WTC11 (cell line): ENCODE measurements around the gene ADD1. TPM values are rescaled to one million over a fixed set of nuclear protein-coding genes. Genes with fewer than 3 reads are reported as not detected.

Source experiments
- ATAC-seq: fragments of 200-7000 bp; cut with Tn5 transposase; 2 replicates; pipeline ENCODE4 v1.10.0; 2021; ENCODE audit warnings: mild to moderate bottlenecking, moderate library complexity
- CTCF ChIA-PET: fragments of 300-600 bp; sonication (Branson Sonifier 250); formaldehyde crosslinking; loops from one replicate; lab custom pipeline; 2021; ENCODE audit warnings: antibody characterized with exemption; lab: Charles Lee
- POLR2A ChIA-PET: fragments of 350-600 bp; sonication (Branson Sonifier 250); formaldehyde crosslinking; loops from one replicate; lab custom pipeline; 2021; ENCODE audit warnings: antibody characterized with exemption; lab: Charles Lee
- DNase-seq: peaks from one replicate; pipeline ENCODE4 v3.0.0; 2021; ENCODE audit warnings: low spot score
- H3K27ac Mint-ChIP-seq: 2 replicates; pipeline ENCODE4 v1.8.0; 2021; ENCODE audit warnings: mixed read lengths
- H3K27me3 Mint-ChIP-seq: 2 replicates; pipeline ENCODE4 v1.8.0; 2021; ENCODE audit warnings: low read depth, mild to moderate bottlenecking, moderate library complexity, mixed read lengths
- H3K36me3 Mint-ChIP-seq: 2 replicates; pipeline ENCODE4 v1.8.0; 2021; ENCODE audit warnings: mixed read lengths
- H3K4me1 Mint-ChIP-seq: 2 replicates; pipeline ENCODE4 v1.8.0; 2022; ENCODE audit warnings: mixed read lengths
- H3K4me3 Mint-ChIP-seq: 2 replicates; pipeline ENCODE4 v1.8.0; 2021; ENCODE audit warnings: mild to moderate bottlenecking, moderate library complexity, mixed read lengths
- H3K9me3 Mint-ChIP-seq: 2 replicates; pipeline ENCODE4 v1.8.0; 2021; ENCODE audit warnings: mixed read lengths
- E2F5 ChIP-seq: sonication (generic); formaldehyde crosslinking; IDR thresholded peaks from 2 replicates; pipeline ENCODE4 v1.8.1; 2022; ENCODE audit warnings: mild to moderate bottlenecking, moderate library complexity, missing genetic modification reagents
- ELF4 ChIP-seq: sonication (generic); formaldehyde crosslinking; IDR thresholded peaks from 2 replicates; pipeline ENCODE4 v1.8.1; 2022; ENCODE audit warnings: low read depth, mild to moderate bottlenecking, moderate library complexity, missing genetic modification reagents
- EMX1 ChIP-seq: fragments of 250-450 bp; sonication (Bioruptor Pico); IDR thresholded peaks from 2 replicates; pipeline ENCODE4 v1.8.0; 2021; ENCODE audit warnings: mild to moderate bottlenecking
- ETV6 ChIP-seq: sonication (generic); formaldehyde crosslinking; IDR thresholded peaks from 2 replicates; pipeline ENCODE4 v1.8.1; 2022; ENCODE audit warnings: mild to moderate bottlenecking, missing genetic modification reagents
- FOXJ3 ChIP-seq: sonication (generic); formaldehyde crosslinking; IDR thresholded peaks from 2 replicates; pipeline ENCODE4 v1.9.0; 2021; ENCODE audit warnings: missing genetic modification reagents, mild to moderate bottlenecking, borderline replicate concordance
- FOXP1 ChIP-seq: sonication (generic); formaldehyde crosslinking; IDR thresholded peaks from 2 replicates; pipeline ENCODE4 v1.8.0; 2022; ENCODE audit warnings: missing genetic modification reagents, mild to moderate bottlenecking, moderate library complexity, borderline replicate concordance
- GTF2I ChIP-seq: fragments of 250-450 bp; sonication (Bioruptor Pico); conservative IDR thresholded peaks from 2 replicates; pipeline ENCODE4 v1.4.0; 2021; ENCODE audit warnings: mild to moderate bottlenecking
- IRF2 ChIP-seq: sonication (generic); formaldehyde crosslinking; IDR thresholded peaks from 2 replicates; pipeline ENCODE4 v1.8.0; 2022; ENCODE audit warnings: low read depth, missing genetic modification reagents, borderline replicate concordance
- MYBL2 ChIP-seq: sonication (generic); formaldehyde crosslinking; IDR thresholded peaks from 2 replicates; pipeline ENCODE4 v1.8.1; 2023; ENCODE audit warnings: mild to moderate bottlenecking, moderate library complexity, missing genetic modification reagents
- NFATC4 ChIP-seq: fragments of 250-450 bp; sonication (Bioruptor Pico); IDR thresholded peaks from 2 replicates; pipeline ENCODE4 v1.9.0; 2021; ENCODE audit warnings: mild to moderate bottlenecking
- NFYB ChIP-seq: sonication (generic); formaldehyde crosslinking; conservative IDR thresholded peaks from 2 replicates; pipeline ENCODE4 v1.8.0; 2022; ENCODE audit warnings: low read depth, missing genetic modification reagents
- NR1H2 ChIP-seq: sonication (generic); formaldehyde crosslinking; IDR thresholded peaks from 2 replicates; pipeline ENCODE4 v1.9.0; 2021; ENCODE audit warnings: mild to moderate bottlenecking, moderate library complexity, missing genetic modification reagents
- RORB ChIP-seq: fragments of 250-450 bp; sonication (Bioruptor Pico); IDR thresholded peaks from 2 replicates; pipeline ENCODE4 v1.9.0; 2021; ENCODE audit warnings: mild to moderate bottlenecking
- SMAD3 ChIP-seq: sonication (generic); formaldehyde crosslinking; IDR thresholded peaks from 2 replicates; pipeline ENCODE4 v1.8.0; 2022; ENCODE audit warnings: missing genetic modification reagents, mild to moderate bottlenecking, borderline replicate concordance
- SOX15 ChIP-seq: fragments of 250-450 bp; sonication (Bioruptor Pico); IDR thresholded peaks from 2 replicates; pipeline ENCODE4 v1.9.0; 2021; ENCODE audit warnings: mild to moderate bottlenecking
- SP1 ChIP-seq: sonication (generic); formaldehyde crosslinking; conservative IDR thresholded peaks from 2 replicates; pipeline ENCODE4 v1.8.1; 2022; ENCODE audit warnings: missing genetic modification reagents
- ZNF219 ChIP-seq: sonication (generic); formaldehyde crosslinking; IDR thresholded peaks from 2 replicates; pipeline ENCODE4 v1.8.0; 2023; ENCODE audit warnings: missing genetic modification reagents, mild to moderate bottlenecking, borderline replicate concordance
- ZNF232 ChIP-seq: sonication (generic); formaldehyde crosslinking; IDR thresholded peaks from 2 replicates; pipeline ENCODE4 v1.8.0; 2022; ENCODE audit warnings: mild to moderate bottlenecking, missing genetic modification reagents
- ZNF263 ChIP-seq: sonication (generic); formaldehyde crosslinking; IDR thresholded peaks from 2 replicates; pipeline ENCODE4 v1.8.1; 2022; ENCODE audit warnings: low read depth, mild to moderate bottlenecking, moderate library complexity, missing genetic modification reagents
- ZNF317 ChIP-seq: sonication (generic); formaldehyde crosslinking; IDR thresholded peaks from 2 replicates; pipeline ENCODE4 v1.8.1; 2023; ENCODE audit warnings: low read depth, mild to moderate bottlenecking, moderate library complexity, missing genetic modification reagents, borderline replicate concordance
- total RNA-seq: library from RNA; stranded (reverse); gene quantifications from 3 replicates; pipeline ENCODE4 v1.2.3, GENCODE V29; 2021
- TF ChIP-seq, protein P1 (sequence below): fragments of 250-450 bp; sonication (Bioruptor Pico); IDR thresholded peaks from 2 replicates; pipeline ENCODE4 v1.8.0; 2021; ENCODE audit warnings: mild to moderate bottlenecking
- TF ChIP-seq, protein P2 (sequence below): sonication (generic); formaldehyde crosslinking; IDR thresholded peaks from 2 replicates; pipeline ENCODE4 v1.8.0; 2022; ENCODE audit warnings: mild to moderate bottlenecking, missing genetic modification reagents
- TF ChIP-seq, protein P3 (sequence below): fragments of 250-450 bp; sonication (Bioruptor Pico); IDR thresholded peaks from 2 replicates; pipeline ENCODE4 v1.9.0; 2021; ENCODE audit warnings: mild to moderate bottlenecking
- TF ChIP-seq, protein P4 (sequence below): fragments of 250-450 bp; sonication (Bioruptor Pico); IDR thresholded peaks from 2 replicates; pipeline ENCODE4 v2.1.2; 2022; ENCODE audit warnings: mild to moderate bottlenecking, moderate library complexity
- TF ChIP-seq, protein P5 (sequence below): fragments of 250-450 bp; sonication (Bioruptor Pico); IDR thresholded peaks from 2 replicates; pipeline ENCODE4 v1.9.0; 2021; ENCODE audit warnings: mild to moderate bottlenecking

ADD1 gene
- total RNA-seq, 1 experiment from 2014 or later, result 178 TPM

DNA sequence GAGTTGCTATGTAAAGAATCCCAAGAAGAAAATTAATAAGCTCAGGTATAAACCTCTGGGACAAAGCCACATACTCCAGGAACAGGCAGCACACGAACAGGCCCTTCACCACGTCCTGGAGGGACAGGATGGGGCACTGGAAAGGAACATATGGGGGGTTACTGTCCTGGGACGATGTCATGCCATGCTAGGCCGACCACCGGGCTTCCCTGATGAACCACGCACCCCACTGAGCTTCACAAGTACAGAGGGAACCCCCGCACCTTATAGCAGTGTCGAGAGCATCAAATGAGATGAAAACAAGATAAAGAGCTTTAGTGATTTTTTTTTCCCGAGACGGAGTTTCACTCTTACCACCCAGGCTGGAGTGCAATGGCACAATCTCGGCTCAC is 100.4 kb downstream of the ADD1 start:
- CTCF ChIA-PET, result interaction anchor here (0.7 kb wide), 1 partner anchor 180 kb away, joined by 3 read pairs; no protein-coding TSS in a partner anchor
- no peaks in the 10 kb centered on the region for H3K27me3 Mint-ChIP-seq
- H3K4me1 Mint-ChIP-seq, result no peaks in the 10 kb centered on the region
- TF ChIP-seq MYBL2 (CRISPR knock-in tag) (no peak), EMX1 (no peak), ZNF263 (CRISPR knock-in tag) (no peak), NFATC4 (no peak), NR1H2 (CRISPR knock-in tag) (no peak)
- TF ChIP-seq, protein P1, sequence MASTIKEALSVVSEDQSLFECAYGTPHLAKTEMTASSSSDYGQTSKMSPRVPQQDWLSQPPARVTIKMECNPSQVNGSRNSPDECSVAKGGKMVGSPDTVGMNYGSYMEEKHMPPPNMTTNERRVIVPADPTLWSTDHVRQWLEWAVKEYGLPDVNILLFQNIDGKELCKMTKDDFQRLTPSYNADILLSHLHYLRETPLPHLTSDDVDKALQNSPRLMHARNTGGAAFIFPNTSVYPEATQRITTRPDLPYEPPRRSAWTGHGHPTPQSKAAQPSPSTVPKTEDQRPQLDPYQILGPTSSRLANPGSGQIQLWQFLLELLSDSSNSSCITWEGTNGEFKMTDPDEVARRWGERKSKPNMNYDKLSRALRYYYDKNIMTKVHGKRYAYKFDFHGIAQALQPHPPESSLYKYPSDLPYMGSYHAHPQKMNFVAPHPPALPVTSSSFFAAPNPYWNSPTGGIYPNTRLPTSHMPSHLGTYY (CRISPR knock-in tag), result no peak
- TF ChIP-seq, protein P2, sequence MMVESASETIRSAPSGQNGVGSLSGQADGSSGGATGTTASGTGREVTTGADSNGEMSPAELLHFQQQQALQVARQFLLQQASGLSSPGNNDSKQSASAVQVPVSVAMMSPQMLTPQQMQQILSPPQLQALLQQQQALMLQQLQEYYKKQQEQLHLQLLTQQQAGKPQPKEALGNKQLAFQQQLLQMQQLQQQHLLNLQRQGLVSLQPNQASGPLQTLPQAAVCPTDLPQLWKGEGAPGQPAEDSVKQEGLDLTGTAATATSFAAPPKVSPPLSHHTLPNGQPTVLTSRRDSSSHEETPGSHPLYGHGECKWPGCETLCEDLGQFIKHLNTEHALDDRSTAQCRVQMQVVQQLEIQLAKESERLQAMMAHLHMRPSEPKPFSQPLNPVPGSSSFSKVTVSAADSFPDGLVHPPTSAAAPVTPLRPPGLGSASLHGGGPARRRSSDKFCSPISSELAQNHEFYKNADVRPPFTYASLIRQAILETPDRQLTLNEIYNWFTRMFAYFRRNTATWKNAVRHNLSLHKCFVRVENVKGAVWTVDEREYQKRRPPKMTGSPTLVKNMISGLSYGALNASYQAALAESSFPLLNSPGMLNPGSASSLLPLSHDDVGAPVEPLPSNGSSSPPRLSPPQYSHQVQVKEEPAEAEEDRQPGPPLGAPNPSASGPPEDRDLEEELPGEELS (CRISPR knock-in tag), result no peak
- TF ChIP-seq, protein P3, sequence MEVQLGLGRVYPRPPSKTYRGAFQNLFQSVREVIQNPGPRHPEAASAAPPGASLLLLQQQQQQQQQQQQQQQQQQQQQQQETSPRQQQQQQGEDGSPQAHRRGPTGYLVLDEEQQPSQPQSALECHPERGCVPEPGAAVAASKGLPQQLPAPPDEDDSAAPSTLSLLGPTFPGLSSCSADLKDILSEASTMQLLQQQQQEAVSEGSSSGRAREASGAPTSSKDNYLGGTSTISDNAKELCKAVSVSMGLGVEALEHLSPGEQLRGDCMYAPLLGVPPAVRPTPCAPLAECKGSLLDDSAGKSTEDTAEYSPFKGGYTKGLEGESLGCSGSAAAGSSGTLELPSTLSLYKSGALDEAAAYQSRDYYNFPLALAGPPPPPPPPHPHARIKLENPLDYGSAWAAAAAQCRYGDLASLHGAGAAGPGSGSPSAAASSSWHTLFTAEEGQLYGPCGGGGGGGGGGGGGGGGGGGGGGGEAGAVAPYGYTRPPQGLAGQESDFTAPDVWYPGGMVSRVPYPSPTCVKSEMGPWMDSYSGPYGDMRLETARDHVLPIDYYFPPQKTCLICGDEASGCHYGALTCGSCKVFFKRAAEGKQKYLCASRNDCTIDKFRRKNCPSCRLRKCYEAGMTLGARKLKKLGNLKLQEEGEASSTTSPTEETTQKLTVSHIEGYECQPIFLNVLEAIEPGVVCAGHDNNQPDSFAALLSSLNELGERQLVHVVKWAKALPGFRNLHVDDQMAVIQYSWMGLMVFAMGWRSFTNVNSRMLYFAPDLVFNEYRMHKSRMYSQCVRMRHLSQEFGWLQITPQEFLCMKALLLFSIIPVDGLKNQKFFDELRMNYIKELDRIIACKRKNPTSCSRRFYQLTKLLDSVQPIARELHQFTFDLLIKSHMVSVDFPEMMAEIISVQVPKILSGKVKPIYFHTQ, result no peak
- TF ChIP-seq, all 79 proteins: peak for 0
- H3K36me3 Mint-ChIP-seq, result peaks cover 74% of the 10 kb centered on the region
- no peaks in the 10 kb centered on the region for H3K9me3 Mint-ChIP-seq
- no peak for ATAC-seq
- no peak overlapping the region for H3K4me3 Mint-ChIP-seq
- no peak for DNase-seq
- POLR2A ChIA-PET, result no interaction called here
- H3K27ac Mint-ChIP-seq, result peak overlapping the region; percentile 74

DNA sequence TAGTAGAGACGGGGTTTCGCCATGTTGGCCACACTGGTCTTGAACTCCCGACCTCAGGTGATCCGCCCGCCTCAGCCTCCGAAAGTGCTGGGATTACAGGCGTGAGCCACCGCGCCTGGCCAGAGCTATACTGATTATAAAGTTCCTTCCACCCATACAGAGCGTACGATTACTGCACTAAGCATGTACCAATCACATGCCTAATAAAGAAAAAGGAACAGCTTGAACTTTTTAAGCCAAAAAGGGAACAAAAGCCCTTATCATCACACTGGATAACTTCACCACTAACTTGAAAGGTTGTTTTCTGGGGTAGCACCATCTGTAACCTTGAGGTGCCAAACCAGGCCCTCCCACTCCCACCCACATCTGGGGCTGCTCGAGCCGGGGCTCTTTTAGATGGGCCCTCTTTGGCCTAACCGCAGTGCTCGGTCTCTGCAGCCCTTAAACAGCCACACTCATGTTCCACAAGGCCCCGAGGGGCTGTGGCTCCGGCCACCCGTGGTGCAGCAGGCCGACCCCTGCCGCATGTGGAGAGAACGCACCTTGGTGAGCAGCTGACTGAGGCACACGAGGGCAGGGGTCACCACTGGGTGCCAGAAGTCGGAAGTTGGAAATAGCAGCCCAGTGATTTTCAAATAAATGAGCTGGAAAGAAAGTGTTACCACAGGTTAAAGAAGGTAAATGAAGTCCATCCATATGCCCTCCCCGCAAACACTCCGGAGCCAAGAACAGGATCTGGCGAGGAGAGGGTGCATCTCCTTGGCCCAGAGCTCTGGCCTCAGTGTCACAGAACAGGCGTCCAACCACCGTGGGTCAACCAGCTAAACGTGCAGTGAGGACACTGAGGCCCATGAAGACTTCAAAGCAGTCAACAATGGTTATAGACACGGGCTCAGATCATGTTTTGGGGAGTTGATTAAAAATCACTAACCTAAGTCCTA is 101.2 kb downstream of the ADD1 start:
- Mint-ChIP-seq H3K4me3 (no peak overlapping the region), H3K36me3 (peaks cover 74% of the 10 kb centered on the region), H3K27ac (no peak overlapping the region), H3K27me3 (no peaks in the 10 kb centered on the region), H3K4me1 (no peaks in the 10 kb centered on the region), H3K9me3 (no peaks in the 10 kb centered on the region)
- ATAC-seq, result no peak
- CTCF ChIA-PET, result interaction anchor here (0.7 kb wide), 1 partner anchor 181 kb away, joined by 3 read pairs; no protein-coding TSS in a partner anchor
- POLR2A ChIA-PET, result no interaction called here
- no peak for DNase-seq
- TF ChIP-seq ZNF317 (CRISPR knock-in tag), result no peak
- TF ChIP-seq IRF2 (CRISPR knock-in tag), result no peak
- no peak for TF ChIP-seq ETV6 (CRISPR knock-in tag)
- no peak for TF ChIP-seq SP1 (CRISPR knock-in tag)
- TF ChIP-seq ELF4, result no peak
- no peak for TF ChIP-seq FOXP1 (CRISPR knock-in tag)
- no peak for TF ChIP-seq GTF2I
- no peak for TF ChIP-seq NFYB (CRISPR knock-in tag)
- no peak for TF ChIP-seq ZNF263 (CRISPR knock-in tag)
- no peak for TF ChIP-seq SMAD3
- TF ChIP-seq, protein P4, sequence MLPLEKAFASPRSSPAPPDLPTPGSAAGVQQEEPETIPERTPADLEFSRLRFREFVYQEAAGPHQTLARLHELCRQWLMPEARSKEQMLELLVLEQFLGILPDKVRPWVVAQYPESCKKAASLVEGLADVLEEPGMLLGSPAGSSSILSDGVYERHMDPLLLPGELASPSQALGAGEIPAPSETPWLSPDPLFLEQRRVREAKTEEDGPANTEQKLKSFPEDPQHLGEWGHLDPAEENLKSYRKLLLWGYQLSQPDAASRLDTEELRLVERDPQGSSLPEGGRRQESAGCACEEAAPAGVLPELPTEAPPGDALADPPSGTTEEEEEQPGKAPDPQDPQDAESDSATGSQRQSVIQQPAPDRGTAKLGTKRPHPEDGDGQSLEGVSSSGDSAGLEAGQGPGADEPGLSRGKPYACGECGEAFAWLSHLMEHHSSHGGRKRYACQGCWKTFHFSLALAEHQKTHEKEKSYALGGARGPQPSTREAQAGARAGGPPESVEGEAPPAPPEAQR, result no peak
- no peak for TF ChIP-seq E2F5
- no peak for TF ChIP-seq FOXJ3 (CRISPR knock-in tag)
- TF ChIP-seq RORB (CRISPR knock-in tag), result no peak
- no peak for TF ChIP-seq ZNF232
- no peak for TF ChIP-seq ZNF219 (CRISPR knock-in tag)
- TF ChIP-seq, protein P5, sequence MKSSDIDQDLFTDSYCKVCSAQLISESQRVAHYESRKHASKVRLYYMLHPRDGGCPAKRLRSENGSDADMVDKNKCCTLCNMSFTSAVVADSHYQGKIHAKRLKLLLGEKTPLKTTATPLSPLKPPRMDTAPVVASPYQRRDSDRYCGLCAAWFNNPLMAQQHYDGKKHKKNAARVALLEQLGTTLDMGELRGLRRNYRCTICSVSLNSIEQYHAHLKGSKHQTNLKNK (CRISPR knock-in tag), result no peak
- TF ChIP-seq, protein P1 (CRISPR knock-in tag), result no peak
- no peak for TF ChIP-seq SOX15 (CRISPR knock-in tag)
